Superior temporal gyrus (tissue), 1 donor: Measurements from ENCODE around the gene GALNT13.
"Not testable (repeated sequence)": the region's sequence is repeated elsewhere in the genome, so short reads cannot be mapped to it uniquely, and the experiment has no call there.

ENCODE experiments used
- DNase-seq: peaks from one replicate; pipeline ENCODE4 v3.0.0-alpha.2; 2016; ENCODE audit errors: extremely low spot score

GALNT13 gene

GRCh38 chr2:154408786-154409185 is 537.1 kb downstream of the GALNT13 start:
- no peak for DNase-seq

- DNase-seq = no peak
Observed at GRCh38 chr2:154422251-154422650, 550.5 kb downstream of the GALNT13 start.

- no peak for DNase-seq
Observed at GRCh38 chr2:154425994-154426393, 554.3 kb downstream of the GALNT13 start.

- DNase-seq = no peak
Observed at GRCh38 chr2:154427453-154427852, 555.7 kb downstream of the GALNT13 start.

- DNase-seq = no peak
Observed at GRCh38 chr2:154428022-154428421, 556.3 kb downstream of the GALNT13 start.

- DNase-seq = no peak
Observed at GRCh38 chr2:154433010-154433409, 561.3 kb downstream of the GALNT13 start.

- no peak for DNase-seq
Observed at GRCh38 chr2:154437104-154437503, 565.4 kb downstream of the GALNT13 start.

GRCh38 chr2:154439156-154439555 is 567.4 kb downstream of the GALNT13 start:
- peak; percentile 65 for DNase-seq

GRCh38 chr2:154443919-154444318 is 572.2 kb downstream of the GALNT13 start:
- DNase-seq = no peak

GRCh38 chr2:154446324-154446723 is 574.6 kb downstream of the GALNT13 start:
- DNase-seq = no peak

GRCh38 chr2:154447727-154448418 is 576.2 kb downstream of the GALNT13 start:
- DNase-seq = no peak

- no peak for DNase-seq
Observed at GRCh38 chr2:154449951-154450658, 578.4 kb downstream of the GALNT13 start.

GRCh38 chr2:154452471-154452870 is 580.7 kb downstream of the GALNT13 start:
- DNase-seq = no peak

GRCh38 chr2:154452906-154453493 is 581.3 kb downstream of the GALNT13 start:
- DNase-seq = peak; percentile 57

- peak; percentile 26 for DNase-seq
Observed at GRCh38 chr2:154455166-154455565, 583.4 kb downstream of the GALNT13 start.

- DNase-seq = peak; percentile 31
Observed at GRCh38 chr2:154455866-154456265, 584.1 kb downstream of the GALNT13 start.

- no peak for DNase-seq
Observed at GRCh38 chr2:154457286-154457685, 585.6 kb downstream of the GALNT13 start.

GRCh38 chr2:154459286-154459685 is 587.6 kb downstream of the GALNT13 start:
- no peak for DNase-seq

- no peak for DNase-seq
Observed at GRCh38 chr2:154462634-154463033, 590.9 kb downstream of the GALNT13 start.

- no peak for DNase-seq
Observed at GRCh38 chr2:154466226-154466625, 594.5 kb downstream of the GALNT13 start.

GRCh38 chr2:154470376-154470775 is 598.7 kb downstream of the GALNT13 start:
- no peak for DNase-seq

- DNase-seq = not testable (repeated sequence)
Observed at GRCh38 chr2:154471492-154471891, 599.8 kb downstream of the GALNT13 start.

- DNase-seq = no peak
Observed at GRCh38 chr2:154477319-154477718, 605.6 kb downstream of the GALNT13 start.
